Left renal cortex interstitium (tissue), 4 donors: Measurements from ENCODE around the gene NUDT16L1. TPM values are rescaled to one million over a fixed set of nuclear protein-coding genes. Genes with fewer than 3 reads are reported as not detected.

Experiments
- polyA plus RNA-seq, 4 donors: library from polyadenylated mRNA; unstranded; fragments of 120-200 nt; gene quantifications; one replicate each; pipeline ENCODE4 v1.2.1, GENCODE V29; 2013; ENCODE audit not compliant: insufficient read length in 4 of 4

Gene NUDT16L1
- polyA plus RNA-seq, 4 donors = 37.0 to 66.3 (median 49.7) TPM

Other genes with a start within 250 kb of the NUDT16L1 start
- gene NMRAL1, start 218.9 kb upstream of the NUDT16L1 start, polyA plus RNA-seq = 10 to 100 TPM; 37.7 to 50.6 (median 44.1) TPM
- 10 to 100 TPM; 48.9 to 56.0 (median 53.3) TPM for gene HMOX2, start 217.2 kb upstream of the NUDT16L1 start, polyA plus RNA-seq
- 10 to 100 TPM; 28.0 to 30.7 (median 30.6) TPM for gene CDIP1, start 154.8 kb upstream of the NUDT16L1 start, polyA plus RNA-seq
- gene C16orf96, start 137.2 kb upstream of the NUDT16L1 start, polyA plus RNA-seq = under 1 TPM; 0.23 to 0.43 (median 0.31) TPM
- 10 to 100 TPM in 3 of 4 donors, 1 to 10 TPM in 1; 10.0 to 30.7 (median 23.6) TPM for gene UBALD1, start 78.7 kb upstream of the NUDT16L1 start, polyA plus RNA-seq
- gene MGRN1, start 68.7 kb upstream of the NUDT16L1 start, polyA plus RNA-seq = 10 to 100 TPM; 38.4 to 71.1 (median 61.0) TPM
- gene ANKS3, start 40.7 kb downstream of the NUDT16L1 start, polyA plus RNA-seq = 10 to 100 TPM; 18.2 to 38.7 (median 30.3) TPM
- gene DNAAF8, start 41.0 kb downstream of the NUDT16L1 start, polyA plus RNA-seq = 1 to 10 TPM; 2.0 to 3.5 (median 2.4) TPM
- 10 to 100 TPM; 12.7 to 25.8 (median 16.2) TPM for gene ZNF500, start 73.6 kb downstream of the NUDT16L1 start, polyA plus RNA-seq
- gene SEPTIN12, start 94.8 kb downstream of the NUDT16L1 start, polyA plus RNA-seq = under 1 TPM in 2 of 4 donors, not detected in 2; 0.19 to 0.30 TPM
- 10 to 100 TPM in 3 of 4 donors, 1 to 10 TPM in 1; 9.6 to 12.4 (median 11.3) TPM for gene SMIM22, start 101.8 kb downstream of the NUDT16L1 start, polyA plus RNA-seq
- 10 to 100 TPM; 29.8 to 58.2 (median 40.9) TPM for gene ROGDI, start 109.1 kb downstream of the NUDT16L1 start, polyA plus RNA-seq
- gene GLYR1, start 153.7 kb downstream of the NUDT16L1 start, polyA plus RNA-seq = 100 to 1,000 TPM; 120 to 150 (median 135) TPM
- gene UBN1, start 153.9 kb downstream of the NUDT16L1 start, polyA plus RNA-seq = 10 to 100 TPM; 30.0 to 45.2 (median 34.5) TPM
- gene PPL, start 243.6 kb downstream of the NUDT16L1 start, polyA plus RNA-seq = 10 to 100 TPM; 26.5 to 39.9 (median 31.2) TPM